Measurements from ENCODE around the gene DHRS4.

The DHRS4 gene

DNA sequence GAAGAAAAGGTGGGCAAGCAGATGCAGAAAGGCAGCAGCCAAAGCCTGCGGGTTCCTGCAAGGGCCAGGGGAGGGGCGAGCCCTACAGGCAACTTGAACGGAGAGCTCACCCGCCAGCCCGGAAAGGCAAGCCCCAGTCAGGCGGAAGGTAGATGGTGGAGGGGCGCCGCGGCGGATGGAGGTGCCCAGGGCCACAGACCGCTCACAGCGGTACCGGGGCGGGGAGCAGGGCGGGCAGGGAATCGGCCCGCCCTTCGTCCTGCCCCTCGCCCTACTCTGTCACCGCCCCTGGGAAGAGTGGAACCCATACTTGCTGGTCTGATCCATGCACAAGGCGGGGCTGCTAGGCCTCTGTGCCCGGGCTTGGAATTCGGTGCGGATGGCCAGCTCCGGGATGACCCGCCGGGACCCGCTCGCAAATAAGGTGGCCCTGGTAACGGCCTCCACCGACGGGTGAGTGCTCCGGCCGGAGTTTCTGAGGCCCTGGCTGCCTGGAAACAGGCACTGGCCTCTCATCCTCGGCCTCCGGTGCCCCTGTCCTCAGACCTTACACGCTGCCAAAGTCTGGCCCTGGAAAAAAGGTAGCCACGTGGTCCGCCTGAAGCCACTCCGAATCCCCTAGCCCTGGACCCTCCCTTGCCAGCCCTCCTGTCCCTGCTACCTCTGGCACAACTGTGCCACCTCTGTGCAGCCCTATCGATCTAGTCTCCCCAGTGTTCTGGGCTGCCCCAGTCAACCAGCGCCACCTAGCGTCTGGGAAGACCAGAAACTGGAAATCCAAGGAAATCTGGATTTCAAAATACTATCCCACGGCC is at the start of gene DHRS4:
Gene DHRS4, plus strand, starts transcription at position 307 of the 815 bp plus-strand sequence. Its CDS starts 19 bp downstream, at position 326.
- DNase-seq (peak; percentile 89), ATAC-seq (peak; percentile 100)

DNA sequence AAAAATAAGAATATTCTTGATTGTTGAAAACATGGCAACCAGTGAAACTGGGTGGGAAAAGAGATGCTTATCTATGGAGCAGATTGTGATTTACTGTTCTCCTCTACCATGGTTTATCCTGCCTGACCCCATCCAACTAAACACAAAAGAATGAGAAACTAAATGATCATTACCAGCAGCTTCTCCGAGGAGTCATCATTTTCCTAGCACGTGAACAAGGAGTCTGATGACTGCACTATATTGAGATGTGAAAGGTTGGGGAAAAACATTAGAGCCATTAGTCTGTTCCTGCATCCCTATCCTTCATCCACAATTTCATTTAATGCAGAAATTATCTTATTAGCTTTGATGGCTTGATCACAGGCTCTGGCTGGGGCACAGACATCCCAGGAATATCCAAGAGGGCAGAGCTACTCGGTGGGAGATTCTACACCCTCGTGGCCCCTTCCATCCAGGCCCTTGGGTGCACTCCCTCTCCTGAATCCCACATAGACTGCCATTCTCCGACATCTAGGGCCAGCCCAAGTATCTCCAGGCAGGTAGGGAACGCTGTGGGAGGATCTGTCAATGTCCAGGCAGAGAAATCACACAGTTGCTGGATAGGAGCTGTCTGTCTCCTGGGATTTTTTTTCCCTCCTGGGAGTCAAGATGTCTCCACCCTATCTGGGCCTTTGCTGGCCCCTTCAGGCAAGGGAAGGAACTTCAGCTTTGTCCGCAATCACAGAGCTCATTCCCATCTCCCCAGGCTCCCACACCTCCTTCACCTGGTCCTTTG is 43.3 kb upstream of the DHRS4 start:
- ATAC-seq (no peak), DNase-seq (peak; percentile 20)

DNA sequence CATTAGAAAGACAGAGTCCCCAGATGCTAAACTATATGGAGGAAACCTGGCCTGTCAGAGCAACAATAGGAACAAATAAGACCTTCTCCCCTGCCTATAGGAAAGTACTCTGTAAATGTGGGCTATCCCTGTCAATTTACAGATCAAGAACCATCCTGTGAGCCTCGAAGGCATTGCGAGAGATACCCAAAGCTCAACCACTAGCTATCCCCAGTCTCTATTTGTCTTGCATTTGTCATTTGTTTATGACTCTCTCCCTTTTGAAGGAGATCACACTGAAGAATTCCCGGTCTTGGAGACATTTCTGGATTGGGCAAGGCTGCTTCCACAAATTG is 42.7 kb upstream of the DHRS4 start:
- DNase-seq (no peak), ATAC-seq (no peak)

DNA sequence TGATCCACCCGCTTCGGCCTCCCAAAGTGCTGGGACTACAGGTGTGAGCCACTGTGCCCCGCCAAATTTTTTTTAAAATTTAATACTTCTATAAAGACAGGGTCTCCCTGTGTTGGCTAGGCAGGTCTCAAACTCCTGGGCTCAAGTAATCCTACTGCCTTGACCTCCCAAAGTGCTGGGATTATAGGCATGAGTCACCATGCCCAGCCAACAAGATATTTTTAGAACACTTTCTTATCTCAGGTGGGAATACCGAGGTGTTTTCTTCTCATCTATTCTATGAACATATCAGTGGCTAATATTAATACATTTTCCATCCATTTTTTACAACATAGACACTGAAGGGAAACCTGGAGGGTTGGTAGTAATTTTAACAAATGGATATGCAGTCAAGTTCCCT is 38.0 kb upstream of the DHRS4 start:
- no peak for DNase-seq
- ATAC-seq: no peak

DNA sequence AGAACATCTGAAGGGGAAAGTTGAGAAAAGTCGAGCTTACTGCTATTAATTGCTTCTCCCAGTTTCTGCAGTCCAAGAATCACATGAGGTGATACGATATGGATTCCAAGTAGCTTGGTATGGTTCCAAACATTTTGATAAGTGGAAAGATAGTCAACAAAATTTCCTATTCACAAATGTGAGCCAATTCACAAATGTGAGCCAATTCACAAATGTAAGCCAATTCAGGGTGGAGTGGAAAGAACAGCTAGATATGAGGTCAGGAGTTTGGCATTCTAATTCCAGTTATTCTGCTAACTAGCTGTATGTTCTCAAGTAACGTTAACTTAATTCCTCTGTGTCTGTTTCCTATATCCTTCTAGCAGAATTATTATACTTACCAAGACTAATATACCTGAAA is 37.6 kb upstream of the DHRS4 start:
- ATAC-seq: no peak

DNA sequence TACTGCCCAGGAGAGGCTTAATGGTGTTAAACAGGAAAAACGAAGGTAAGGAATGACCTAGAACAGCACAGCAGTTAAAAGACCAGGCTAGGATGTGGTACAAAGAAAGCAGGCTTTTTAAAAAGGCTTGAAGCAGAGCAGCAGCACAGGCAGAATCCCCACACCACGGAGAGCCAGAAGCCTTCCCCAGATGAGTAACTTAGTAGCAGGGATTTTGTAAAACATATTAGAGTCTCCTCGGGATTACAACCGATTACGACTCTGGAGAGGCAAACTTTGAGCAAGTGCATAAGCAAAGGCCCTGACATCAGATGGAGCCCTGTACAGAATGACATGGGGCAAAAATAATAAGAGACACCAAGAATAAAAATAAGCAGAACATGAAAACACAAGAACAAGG is 37.1 kb upstream of the DHRS4 start:
- no peak for ATAC-seq

More for the DNA sequence above, 37.6 kb upstream of the DHRS4 start:
- no peak for DNase-seq

DNA sequence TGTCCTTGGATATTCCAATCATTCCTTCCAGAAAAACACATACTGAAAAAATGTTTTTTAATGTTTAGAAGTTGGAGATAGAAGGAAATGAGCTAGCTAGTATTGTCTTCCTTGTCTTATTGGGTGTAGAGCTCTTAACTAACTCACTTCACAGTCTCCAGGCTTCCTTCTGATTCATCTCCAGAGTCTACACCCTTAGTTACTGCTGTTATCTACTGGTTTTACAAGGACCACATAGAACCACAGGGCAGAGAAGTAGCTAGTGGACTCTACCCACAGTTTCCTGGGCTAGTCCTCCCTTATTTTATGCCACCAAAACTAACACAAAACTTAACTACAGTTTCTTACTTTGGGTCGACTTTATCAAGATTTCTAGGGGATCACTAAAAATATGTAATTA is 31.0 kb upstream of the DHRS4 start:
- DNase-seq: no peak
- no peak for ATAC-seq

More for the DNA sequence above, 37.1 kb upstream of the DHRS4 start:
- DNase-seq: no peak

DNA sequence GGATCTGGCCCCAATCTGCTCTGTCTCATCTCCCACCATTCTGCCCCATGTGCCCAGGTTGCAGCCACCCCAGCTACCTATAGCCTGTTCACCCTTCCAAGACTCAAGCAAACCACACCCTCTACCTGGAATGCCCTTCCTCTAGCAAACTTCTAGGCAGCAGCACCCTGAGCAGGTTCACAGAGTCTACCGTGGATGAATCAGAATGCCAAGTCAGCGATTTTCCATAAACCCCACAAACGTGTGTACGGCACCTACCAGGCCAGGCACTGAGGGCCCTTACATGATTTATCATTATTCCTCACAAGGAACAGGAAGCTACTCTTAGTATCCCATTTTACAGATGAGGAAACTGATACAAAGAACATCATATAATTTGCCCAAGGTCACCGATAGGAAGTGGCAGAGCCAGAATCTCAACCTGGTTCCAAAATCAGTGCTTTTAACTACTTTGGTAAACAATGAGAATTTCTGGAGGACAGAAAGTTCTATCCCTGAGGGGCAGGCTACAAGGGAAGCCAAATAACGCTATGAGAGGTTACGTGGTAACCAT is 28.0 kb upstream of the DHRS4 start:
- DNase-seq (no peak), ATAC-seq (no peak)

DNA sequence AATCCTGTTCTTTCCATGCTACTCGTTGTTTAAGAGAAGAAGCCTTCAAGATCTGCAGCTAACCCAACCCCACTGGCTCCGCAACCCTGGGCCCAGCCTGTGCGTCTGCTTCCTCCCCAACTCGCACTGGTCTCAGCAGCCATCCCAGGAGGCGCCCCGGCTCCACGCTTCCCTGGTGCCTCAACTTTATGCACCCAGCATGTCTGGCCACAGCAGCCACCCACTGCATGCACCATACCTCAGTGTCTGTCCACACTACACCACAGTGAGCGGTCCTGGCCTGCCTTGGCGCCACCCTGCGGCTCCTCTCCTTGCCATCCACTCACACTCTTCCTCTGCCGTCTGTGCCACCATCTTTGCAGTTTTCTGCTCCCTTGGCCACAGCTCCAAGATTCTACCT is 27.0 kb upstream of the DHRS4 start:
- ATAC-seq: no peak
- DNase-seq: no peak

DNA sequence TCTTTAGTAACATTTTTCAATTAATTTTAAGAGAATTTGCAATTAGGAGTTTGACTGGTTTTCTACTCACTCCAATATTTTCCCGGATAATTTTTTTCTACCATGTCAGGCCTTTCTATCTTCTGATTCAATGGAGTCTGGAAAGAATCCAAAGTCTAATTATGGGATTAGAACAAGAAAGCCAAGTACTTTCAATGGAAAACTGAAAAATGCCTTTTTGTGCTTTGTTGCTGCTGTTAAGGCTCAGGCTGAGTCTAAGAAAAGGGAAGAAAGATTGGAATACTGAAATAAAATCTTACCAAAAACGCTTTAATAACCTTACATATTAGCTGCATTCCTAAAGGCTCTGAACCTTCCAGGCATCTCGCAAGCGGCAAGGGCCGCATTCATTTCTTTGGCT is 24.4 kb upstream of the DHRS4 start:
- DNase-seq (no peak), ATAC-seq (no peak)

DNA sequence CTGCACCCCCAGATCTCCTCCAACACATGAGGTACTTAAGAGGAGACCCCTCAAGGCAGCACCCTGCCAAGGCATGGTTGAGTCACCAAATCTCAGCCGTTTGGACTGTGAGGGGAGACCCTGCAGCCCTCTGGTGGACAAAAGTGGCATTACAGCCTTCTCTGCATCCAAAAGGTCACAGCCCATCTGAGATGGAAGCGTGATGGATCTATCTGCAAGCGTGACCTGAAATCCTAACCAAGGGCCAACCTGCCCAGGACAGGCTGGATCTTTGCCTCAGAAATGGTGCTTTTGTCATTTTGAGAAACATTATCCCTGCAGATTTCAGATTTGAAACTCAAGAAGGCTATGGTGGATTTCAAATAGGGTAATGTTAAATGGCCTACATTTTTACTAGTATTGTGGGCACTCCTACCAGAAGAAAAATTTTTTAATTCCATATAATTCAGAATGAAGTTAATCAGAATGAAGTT is 23.7 kb upstream of the DHRS4 start:
- ATAC-seq (peak; percentile 87), DNase-seq (peak; percentile 90)

DNA sequence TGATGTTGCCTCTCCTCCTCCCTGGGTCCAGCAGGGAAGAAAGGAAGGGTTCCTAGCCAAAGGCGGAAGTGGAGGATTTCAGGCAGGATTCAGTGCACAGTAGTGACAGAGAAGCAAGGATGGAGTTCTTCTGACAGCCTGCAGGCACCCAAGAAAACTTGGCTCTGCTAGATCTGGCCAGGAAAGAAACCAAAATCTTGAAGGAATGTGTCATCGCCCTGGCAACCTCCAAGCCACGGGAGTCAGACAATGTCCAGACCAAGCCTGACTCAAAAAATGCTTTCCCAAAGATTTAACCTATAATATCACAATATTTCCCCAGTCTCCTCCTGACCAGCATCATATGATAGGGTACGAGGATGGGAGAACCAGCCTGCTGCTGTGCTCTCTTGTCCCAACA is 22.8 kb upstream of the DHRS4 start:
- ATAC-seq: no peak

DNA sequence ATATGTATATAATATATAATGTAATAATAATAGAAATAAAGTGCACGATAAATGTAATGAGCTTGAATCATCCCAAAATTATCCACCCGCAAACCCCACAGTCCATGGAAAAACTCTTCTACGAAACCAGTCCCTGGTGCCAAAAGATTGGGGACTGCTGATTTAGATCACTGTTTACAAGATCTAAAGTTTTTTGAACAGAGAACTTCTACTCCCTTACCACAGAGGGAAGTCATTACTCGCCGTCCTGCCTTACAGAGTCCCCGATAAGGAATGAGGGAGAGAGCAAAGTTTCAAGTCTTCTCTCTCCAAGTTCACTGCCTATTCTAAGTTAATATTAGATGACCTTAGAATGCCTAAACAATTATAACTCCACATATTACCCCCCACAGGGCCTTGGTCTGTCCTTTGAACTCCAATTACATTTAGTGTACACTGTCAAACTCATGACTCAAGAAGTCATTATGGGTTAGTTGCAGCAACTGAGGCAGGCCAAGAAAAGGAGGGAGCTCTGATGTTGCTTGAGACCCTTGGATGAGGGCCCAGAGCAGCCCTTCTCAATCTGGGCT is 21.8 kb upstream of the DHRS4 start:
- no peak for ATAC-seq
- DNase-seq: no peak

More for the DNA sequence above, 22.8 kb upstream of the DHRS4 start:
- no peak for DNase-seq

DNA sequence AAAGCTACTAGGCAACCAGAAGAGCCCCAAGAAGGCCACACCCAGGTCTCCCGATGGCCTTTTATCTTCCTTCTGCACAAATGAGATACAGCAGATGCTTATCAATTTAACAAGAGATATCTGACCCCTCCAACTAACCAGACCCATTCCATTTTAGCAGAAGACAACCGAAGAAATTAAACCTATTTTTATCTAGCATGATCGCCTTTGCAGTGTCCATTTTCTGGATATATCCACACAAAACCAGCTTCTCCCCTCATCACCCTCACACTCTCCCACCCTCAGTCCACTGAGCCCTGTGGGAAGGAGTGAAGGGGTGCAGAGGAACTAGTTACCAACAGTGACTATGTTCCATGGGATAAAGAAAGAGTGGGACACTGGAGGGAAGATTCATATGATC is 20.9 kb upstream of the DHRS4 start:
- ATAC-seq (no peak), DNase-seq (no peak)

DNA sequence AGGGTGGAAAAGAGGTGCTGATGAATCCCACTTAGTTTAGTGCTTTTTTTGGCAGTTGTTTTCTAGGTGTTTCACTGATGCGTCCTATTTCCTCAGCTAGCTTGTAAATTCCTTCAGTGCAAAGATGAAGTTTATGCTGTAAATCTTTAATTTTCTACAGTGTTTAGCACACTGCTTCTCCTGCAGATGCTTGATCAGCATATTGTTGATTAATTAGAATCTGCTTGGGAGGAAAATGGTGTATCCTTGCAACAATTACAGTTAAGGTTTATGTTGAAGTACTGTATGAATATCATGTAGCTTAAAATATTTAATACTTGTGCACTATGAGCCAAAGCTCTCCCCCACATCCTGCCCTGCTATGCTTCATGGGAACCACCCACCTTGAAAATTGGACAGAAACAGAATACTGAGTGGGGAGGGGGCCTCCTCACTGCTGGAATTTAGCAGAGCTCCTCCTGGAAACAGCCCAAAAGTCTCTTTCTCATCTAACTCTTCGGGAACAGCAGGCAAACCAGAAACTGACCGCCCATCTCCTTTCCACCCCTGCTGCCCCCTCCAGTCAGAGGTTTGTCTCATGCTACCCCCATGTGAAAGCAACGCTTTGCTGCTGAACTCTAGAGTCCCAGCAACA is 20.3 kb upstream of the DHRS4 start:
- ATAC-seq: no peak
- DNase-seq: no peak

DNA sequence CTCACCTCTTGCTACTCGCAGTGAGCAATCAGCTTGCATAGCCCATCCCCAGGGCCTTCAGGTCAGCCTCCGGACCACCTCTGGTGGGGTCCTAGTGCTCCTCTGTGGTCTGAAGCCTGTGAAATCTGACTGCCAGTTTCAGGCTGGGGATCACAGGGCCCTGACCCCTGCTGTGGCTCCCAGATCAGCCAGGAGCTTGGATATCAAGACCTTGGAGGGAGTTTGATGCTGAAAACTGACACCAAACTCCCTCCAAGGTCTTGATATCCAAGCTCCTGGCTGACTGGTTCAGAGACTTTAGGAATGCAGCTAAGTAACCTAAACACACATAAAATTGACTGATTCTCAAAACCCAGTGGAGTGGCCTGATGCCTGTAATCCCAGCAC is 19.8 kb upstream of the DHRS4 start:
- no peak for ATAC-seq
- DNase-seq: no peak

DNA sequence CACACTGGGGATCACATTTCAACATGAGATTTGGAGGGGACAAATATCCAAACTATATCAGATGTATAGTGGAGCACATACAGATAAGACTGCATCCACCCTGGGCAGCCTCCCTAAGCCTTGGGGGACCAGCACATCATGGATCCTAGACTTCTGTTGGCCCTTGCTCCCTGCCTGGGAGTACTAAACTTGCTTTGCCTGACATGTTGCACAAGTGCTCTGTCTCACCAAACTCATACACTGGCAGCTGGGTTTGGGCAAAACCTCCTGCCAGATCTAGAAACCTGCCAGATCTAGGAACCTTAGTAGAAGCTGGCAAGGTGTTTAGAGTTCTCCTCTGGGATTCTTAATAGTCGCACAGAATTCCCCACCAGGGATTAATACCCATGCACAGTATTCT is 18.4 kb upstream of the DHRS4 start:
- DNase-seq (no peak), ATAC-seq (no peak)

DNA sequence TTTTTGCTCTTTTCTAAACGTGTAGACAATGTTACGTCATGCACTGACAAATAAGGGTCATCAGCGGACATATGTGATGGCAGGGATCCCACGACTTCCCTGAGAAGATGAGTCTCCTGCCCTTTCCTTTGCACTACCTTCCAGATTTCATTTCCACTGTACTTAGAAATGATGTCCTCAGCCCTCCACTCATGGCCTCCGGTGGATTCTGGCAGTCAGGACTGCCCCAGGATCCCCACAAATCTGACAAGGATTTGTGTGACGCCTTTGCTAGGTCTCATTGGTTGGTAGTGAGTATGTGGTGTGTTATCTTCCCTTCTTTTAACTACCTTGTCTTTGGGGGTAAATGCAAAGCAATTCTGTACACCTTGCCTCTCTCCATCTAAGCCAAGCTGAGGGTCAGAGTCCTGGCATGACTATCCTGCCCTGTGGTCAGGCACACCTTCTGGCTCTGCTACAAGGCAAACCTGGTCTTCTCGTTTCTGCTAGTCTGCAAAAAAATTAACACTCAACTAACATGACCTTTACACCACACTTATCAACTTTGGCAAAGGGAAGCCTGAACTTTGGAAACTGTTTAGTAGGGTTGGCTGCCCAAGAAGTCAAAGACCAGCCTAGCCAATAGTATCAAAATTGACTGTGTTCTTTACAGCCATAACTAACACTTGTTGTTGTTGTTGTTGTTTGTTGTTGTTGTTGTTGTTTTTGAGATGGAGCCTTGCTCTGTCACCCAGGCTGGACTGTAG is 17.3 kb upstream of the DHRS4 start:
- ATAC-seq (no peak), DNase-seq (no peak)

DNA sequence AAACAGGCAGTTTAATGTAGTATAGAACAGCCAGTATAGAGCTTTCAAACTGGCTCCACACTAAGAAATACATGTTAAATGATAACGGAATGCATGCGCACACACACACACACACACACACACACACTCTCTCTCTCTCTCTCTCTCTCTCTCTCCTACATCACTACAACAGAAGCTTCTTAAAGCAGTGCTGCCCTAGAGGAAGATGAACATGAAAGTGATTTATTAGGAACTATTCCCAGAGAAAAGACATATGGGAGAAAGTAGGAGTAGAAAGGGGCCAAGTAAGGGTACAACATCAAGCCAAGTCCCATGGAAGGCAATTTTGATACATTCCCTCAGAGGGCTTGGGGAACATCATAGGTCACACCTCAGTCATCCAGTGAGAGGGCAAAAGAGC is 16.4 kb upstream of the DHRS4 start:
- ATAC-seq (no peak), DNase-seq (no peak)

DNA sequence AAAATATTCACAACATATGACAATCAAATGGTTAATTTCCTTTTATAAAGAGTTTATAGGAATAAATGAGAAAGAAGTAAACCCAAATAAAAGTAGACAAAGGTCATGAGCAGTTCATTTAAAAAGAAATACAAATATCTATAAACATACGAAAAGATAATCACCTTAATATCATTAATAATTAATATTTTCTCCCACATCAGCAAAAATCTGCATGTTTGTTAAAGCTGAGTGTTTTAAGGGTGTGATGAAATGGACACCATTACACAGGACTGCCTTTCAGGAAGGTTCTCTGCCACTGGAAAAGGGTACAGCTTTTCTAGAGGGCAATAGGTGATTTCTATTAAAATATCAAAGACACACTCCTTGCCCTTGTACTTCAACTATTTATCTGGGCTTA is 14.7 kb upstream of the DHRS4 start:
- ATAC-seq: no peak

DNA sequence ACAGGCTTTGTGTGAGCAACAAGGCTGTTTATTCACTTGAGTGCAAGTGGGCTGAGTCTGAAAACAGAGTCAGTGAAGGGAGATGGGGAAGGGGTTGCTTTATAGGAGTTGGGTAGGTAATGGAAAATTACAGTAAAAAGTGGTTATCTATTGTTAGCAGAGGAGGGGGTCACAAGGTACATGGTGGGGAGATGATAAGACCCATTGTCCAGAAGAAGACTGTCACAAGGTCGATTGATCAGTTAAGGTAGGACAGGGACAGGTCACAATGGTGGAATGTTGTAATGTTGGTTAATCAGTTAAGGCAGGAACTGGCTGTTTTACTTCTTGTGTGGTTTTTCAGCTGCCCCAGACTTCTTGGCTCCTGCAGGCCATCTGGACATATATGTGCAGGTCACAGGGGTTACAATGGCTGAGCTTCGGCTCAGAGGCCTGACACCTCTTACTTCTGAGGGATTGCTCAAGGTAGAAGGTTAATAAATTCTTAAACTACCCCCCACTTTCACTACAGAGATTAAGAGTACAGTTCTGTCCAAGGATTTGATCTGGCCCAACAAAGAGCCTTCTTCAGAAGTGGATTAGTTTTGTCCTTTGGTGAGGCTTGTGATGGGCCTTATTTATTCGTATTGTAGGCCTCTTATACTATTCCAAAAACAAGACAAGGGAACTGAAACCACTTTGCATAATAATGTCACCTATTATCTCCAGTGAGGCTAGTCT is 13.8 kb upstream of the DHRS4 start:
- DNase-seq: no peak
- no peak for ATAC-seq

More for the DNA sequence above, 14.7 kb upstream of the DHRS4 start:
- no peak for DNase-seq
